CD4-positive, alpha-beta T cell (primary cell): Measurements from ENCODE around the gene PAPOLA. TPM values are rescaled to one million over a fixed set of nuclear protein-coding genes. Genes with fewer than 3 reads are reported as not detected.

Source experiments
- ATAC-seq: fragments of 200-7000 bp; cut with Tn5 transposase; one replicate; pipeline ENCODE4 v1.10.0; 2022; ENCODE audit warnings: mild to moderate bottlenecking; ENCODE audit not compliant: poor library complexity
- CTCF ChIA-PET: fragments of 350-600 bp; sonication (Branson Sonifier 250); formaldehyde crosslinking; loops from one replicate; lab custom pipeline; 2021; ENCODE audit warnings: antibody characterized with exemption, inconsistent platforms; lab: Charles Lee
- POLR2A ChIA-PET: fragments of 350-600 bp; sonication (Branson Sonifier 250); formaldehyde crosslinking; loops from one replicate; lab custom pipeline; 2021; ENCODE audit warnings: antibody characterized with exemption, inconsistent platforms; lab: Charles Lee
- DNase-seq, 14 experiments: peaks; one replicate each; pipeline ENCODE4 v3.0.0-alpha.2; 2013 to 2020; ENCODE audit warnings: mixed read lengths in 2 of 14
- H3K27ac ChIP-seq, 2 donors: one replicate each; pipeline versions ENCODE4 v1.5.1 to v1.7.0; 2013; ENCODE audit warnings: low read length in 2 of 2, low read depth in 1 of 2, mild to moderate bottlenecking in 1 of 2
- H3K27me3 ChIP-seq, 2 experiments: 1 replicate in 1 of 2; 2 replicates in 1 of 2; pipeline versions ENCODE4 v1.6.1 to v1.7.0; 2013; ENCODE audit warnings: low read length in 2 of 2, control low read depth in 1 of 2, mild to moderate bottlenecking in 1 of 2, moderate library complexity in 1 of 2; ENCODE audit not compliant: insufficient read depth in 2 of 2, control insufficient read depth in 1 of 2
- H3K36me3 ChIP-seq: one replicate; pipeline ENCODE4 v1.6.1; 2013; ENCODE audit warnings: low read length, control low read depth; ENCODE audit not compliant: insufficient read depth
- H3K4me1 ChIP-seq: one replicate; pipeline ENCODE4 v1.6.1; 2013; ENCODE audit warnings: low read length, control low read depth; ENCODE audit not compliant: insufficient read depth
- H3K4me3 ChIP-seq: one replicate; pipeline ENCODE4 v1.5.1; 2013; ENCODE audit warnings: mild to moderate bottlenecking, low read length, moderate library complexity
- H3K9me3 ChIP-seq, 2 experiments: 1 replicate in 1 of 2; 2 replicates in 1 of 2; pipeline versions ENCODE4 v1.6.1 to v1.7.0; 2013; ENCODE audit warnings: low read length in 2 of 2, mild to moderate bottlenecking in 2 of 2, control low read depth in 1 of 2, moderate library complexity in 1 of 2; ENCODE audit not compliant: control insufficient read depth in 1 of 2, insufficient read depth in 1 of 2
- H3K27ac Mint-ChIP-seq: one replicate; pipeline ENCODE4 v1.8.0; 2020; ENCODE audit warnings: mixed read lengths
- H3K27me3 Mint-ChIP-seq: one replicate; pipeline ENCODE4 v1.8.0; 2021; ENCODE audit warnings: mixed read lengths
- H3K36me3 Mint-ChIP-seq: one replicate; pipeline ENCODE4 v1.8.0; 2021; ENCODE audit warnings: low read depth, mixed read lengths
- H3K4me1 Mint-ChIP-seq: one replicate; pipeline ENCODE4 v1.8.0; 2021; ENCODE audit warnings: low read depth, mixed read lengths
- H3K4me3 Mint-ChIP-seq: one replicate; pipeline ENCODE4 v1.8.0; 2020; ENCODE audit warnings: mild to moderate bottlenecking, mixed read lengths
- H3K9me3 Mint-ChIP-seq: one replicate; pipeline ENCODE4 v1.8.0; 2020; ENCODE audit warnings: mixed read lengths
- intact Hi-C, 2 experiments: fragments of 100-400 bp; cut with DNase I in 1 of 2; cut with micrococcal nuclease in 1 of 2; formaldehyde crosslinking; loops; one replicate each; pipeline versions ENCODE4 v1.15.1 to v1.9.0; 2023 to 2025; cut with DNase I, micrococcal nuclease
- total RNA-seq, 174 experiments: library from RNA in 2 of 174; stranded (reverse) in 2 of 174; gene quantifications; one replicate each; pipeline ENCODE4 v1.2.3 and lab custom pipeline; 2021 to 2026
- TF ChIP-seq, protein P1 (sequence below): fragments of 200-600 bp; IDR thresholded peaks from one replicate; pipeline ENCODE4 v1.8.0; 2022; ENCODE audit warnings: antibody characterized with exemption, mild to moderate bottlenecking

The PAPOLA gene
- total RNA-seq, 2 experiments from 2014 or later, result 140 to 148 TPM

DNA sequence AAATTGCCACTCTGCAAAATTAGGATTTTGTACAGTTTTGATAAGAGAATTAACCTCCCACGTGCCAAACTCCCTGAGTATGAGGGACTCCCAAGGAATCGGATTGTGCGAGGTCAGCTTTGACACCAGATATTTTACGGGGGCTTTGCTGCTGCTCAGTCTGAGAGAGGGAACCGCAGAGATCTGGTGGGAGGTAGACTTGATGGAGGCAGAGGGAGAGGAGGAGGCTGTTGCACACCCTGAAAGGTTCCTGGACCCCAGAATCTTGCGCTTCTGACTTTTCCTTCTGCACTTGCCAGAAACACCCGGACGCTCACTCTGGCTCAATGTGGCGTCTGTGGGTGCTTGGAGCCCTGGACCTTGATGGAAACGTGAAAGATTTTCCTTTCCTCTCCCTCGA lies 83.9 kb downstream of the PAPOLA start:
- Histone ChIP-seq H3K9me3 (no peaks in the 10 kb centered on the region), H3K4me1 (peaks cover 4% of the 10 kb centered on the region), H3K36me3 (no peaks in the 10 kb centered on the region), H3K27ac (no peak overlapping the region), H3K4me3 (no peak overlapping the region), H3K27me3 (peaks cover 11 to 15% of the 10 kb centered on the region in 2 experiments)
- Mint-ChIP-seq H3K27ac (no peak overlapping the region), H3K4me1 (no peaks in the 10 kb centered on the region), H3K36me3 (no peaks in the 10 kb centered on the region), H3K27me3 (peaks cover 27% of the 10 kb centered on the region), H3K9me3 (no peaks in the 10 kb centered on the region), H3K4me3 (no peak overlapping the region)
- ChIA-PET CTCF (no interaction called here), POLR2A (no interaction called here)
- DNase-seq (no peak), ATAC-seq (no peak)
- TF ChIP-seq, protein P1, sequence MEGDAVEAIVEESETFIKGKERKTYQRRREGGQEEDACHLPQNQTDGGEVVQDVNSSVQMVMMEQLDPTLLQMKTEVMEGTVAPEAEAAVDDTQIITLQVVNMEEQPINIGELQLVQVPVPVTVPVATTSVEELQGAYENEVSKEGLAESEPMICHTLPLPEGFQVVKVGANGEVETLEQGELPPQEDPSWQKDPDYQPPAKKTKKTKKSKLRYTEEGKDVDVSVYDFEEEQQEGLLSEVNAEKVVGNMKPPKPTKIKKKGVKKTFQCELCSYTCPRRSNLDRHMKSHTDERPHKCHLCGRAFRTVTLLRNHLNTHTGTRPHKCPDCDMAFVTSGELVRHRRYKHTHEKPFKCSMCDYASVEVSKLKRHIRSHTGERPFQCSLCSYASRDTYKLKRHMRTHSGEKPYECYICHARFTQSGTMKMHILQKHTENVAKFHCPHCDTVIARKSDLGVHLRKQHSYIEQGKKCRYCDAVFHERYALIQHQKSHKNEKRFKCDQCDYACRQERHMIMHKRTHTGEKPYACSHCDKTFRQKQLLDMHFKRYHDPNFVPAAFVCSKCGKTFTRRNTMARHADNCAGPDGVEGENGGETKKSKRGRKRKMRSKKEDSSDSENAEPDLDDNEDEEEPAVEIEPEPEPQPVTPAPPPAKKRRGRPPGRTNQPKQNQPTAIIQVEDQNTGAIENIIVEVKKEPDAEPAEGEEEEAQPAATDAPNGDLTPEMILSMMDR, result no peak
- intact Hi-C loops, result no loop called here

DNA sequence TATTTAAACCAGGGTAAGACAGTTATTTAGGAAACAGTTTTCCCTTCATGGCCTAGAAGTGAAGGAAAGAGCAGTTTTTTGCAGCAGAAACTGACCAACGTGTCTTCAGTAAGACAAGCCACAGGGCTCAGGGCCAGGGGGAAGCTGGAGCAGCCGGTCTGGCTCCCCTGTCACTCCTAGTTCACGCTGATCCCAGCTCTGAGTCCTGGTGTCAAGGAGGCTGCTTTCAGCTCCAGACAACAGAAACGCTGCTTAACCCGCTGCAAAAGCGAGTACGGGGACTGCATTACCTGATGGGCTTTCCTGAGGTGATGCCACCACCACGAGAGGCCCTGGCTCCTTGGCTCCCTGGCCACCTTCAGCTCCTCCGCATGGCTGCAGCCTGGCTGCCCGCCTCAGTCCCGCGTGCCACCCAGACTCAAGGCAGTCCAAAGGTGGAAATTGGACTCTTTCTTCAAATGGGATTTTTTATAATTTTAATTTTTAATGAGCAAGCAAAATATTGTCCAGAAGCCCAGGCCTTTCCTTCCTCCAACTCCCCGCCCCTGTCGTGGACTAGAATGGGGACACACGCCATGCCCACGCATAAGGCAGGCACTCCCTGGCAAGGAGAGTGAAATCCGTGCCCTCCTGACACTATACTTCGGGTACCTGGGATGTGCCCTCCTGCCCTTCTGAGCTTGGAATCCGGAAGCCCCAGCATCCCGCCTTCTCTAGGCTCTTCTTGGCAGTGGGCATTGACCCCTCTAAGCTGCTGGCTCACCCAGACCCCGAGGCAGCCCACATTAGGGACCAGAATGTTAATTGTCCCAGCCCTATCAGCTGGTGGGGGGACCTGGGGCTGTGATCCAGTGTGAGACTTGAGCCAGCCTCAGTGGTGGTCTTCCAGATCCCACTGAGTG lies 85.0 kb downstream of the PAPOLA start:
- no peak overlapping the region for H3K27ac ChIP-seq
- H3K36me3 ChIP-seq, result no peaks in the 10 kb centered on the region
- H3K4me3 ChIP-seq, result no peak overlapping the region
- H3K27ac Mint-ChIP-seq, result no peak overlapping the region
- peaks cover 11 to 15% of the 10 kb centered on the region in 2 experiments for H3K27me3 ChIP-seq
- peaks cover 7% of the 10 kb centered on the region for H3K4me1 ChIP-seq
- ChIA-PET POLR2A (no interaction called here), CTCF (no interaction called here)
- ATAC-seq, result no peak
- intact Hi-C loops, result no loop called here
- peaks cover 27% of the 10 kb centered on the region for H3K27me3 Mint-ChIP-seq
- no peak overlapping the region for H3K4me3 Mint-ChIP-seq
- H3K9me3 ChIP-seq, result no peaks in the 10 kb centered on the region
- DNase-seq, result no peak
- H3K4me1 Mint-ChIP-seq, result peaks cover 3% of the 10 kb centered on the region
- TF ChIP-seq, protein P1, result no peak
- H3K36me3 Mint-ChIP-seq, result no peaks in the 10 kb centered on the region
- H3K9me3 Mint-ChIP-seq, result no peaks in the 10 kb centered on the region

DNA sequence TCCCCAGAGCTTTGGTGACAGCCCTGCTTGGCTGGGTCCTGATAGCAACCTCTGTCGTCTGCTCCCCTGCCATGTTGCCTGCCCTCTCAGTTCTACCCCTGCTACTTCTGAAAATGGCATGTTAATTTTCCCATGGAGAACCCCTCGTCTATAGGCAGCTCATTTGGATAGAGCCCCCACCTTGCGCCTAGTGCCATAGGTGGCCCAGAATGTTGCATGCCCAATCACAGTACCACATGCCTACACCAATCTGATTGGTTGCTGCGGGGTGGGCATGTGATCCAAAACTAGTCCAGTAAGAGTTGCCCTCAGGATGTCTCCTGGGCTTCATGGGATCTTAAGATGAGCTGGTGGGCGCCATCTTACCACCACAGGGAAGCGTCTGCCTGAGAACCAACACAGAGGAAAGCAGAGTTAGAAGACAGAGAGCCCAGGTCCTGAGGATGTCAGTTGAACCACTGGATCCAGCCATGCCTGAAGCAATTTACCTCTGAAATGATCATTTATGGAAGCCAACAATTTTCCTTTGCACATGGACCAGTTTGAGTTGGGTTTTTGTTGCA lies 85.7 kb downstream of the PAPOLA start:
- no peak overlapping the region for H3K4me3 ChIP-seq
- ChIA-PET POLR2A (no interaction called here), CTCF (no interaction called here)
- Mint-ChIP-seq H3K9me3 (no peaks in the 10 kb centered on the region), H3K4me1 (peaks cover 7% of the 10 kb centered on the region), H3K27ac (no peak overlapping the region), H3K4me3 (no peak overlapping the region), H3K36me3 (no peaks in the 10 kb centered on the region), H3K27me3 (peaks cover 27% of the 10 kb centered on the region)
- TF ChIP-seq, protein P1, result no peak
- intact Hi-C loops, result no loop called here
- ATAC-seq, result no peak
- no peaks in the 10 kb centered on the region for H3K9me3 ChIP-seq
- H3K27me3 ChIP-seq, result peaks cover 11 to 15% of the 10 kb centered on the region in 2 experiments
- peaks cover 15% of the 10 kb centered on the region for H3K4me1 ChIP-seq
- DNase-seq, result no peak
- no peaks in the 10 kb centered on the region for H3K36me3 ChIP-seq
- H3K27ac ChIP-seq, result no peak overlapping the region
